ENCODE data around the gene INSL6.
"Not testable (repeated sequence)": the region's sequence is repeated elsewhere in the genome, so short reads cannot be mapped to it uniquely, and the experiment has no call there.

Gene INSL6

GRCh38 chr9:5185220-5185840 lies at the start of gene INSL6:
Gene INSL6, minus strand, starts transcription at chr9:5185639. Its CDS starts 37 bp downstream, at chr9:5185602.
- no peak for DNase-seq (ENCODE audit: low read depth)

DNA sequence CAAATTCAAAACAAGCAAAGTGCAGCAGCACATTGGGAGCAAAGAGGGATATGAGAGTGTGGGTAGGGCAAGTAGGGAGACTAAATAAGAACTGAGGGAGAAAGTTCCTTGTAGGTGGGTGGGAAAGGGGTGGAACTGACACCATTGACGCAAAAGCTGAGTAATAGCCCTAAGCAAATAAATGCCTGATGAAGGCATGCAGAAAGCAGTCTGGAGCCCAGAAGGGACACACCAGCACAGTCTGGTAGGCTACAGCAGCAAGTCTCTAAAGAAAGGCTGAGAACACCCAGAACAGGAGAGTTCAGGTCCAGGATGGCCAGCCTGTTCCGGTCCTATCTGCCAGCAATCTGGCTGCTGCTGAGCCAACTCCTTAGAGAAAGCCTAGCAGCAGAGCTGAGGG lies 45.8 kb upstream of the INSL6 start, which contains the start of gene INSL4:
TSS of gene INSL4 (plus strand) at position 208 of the 400 bp plus-strand sequence. CDS start at position 313, 105 bp downstream.
- no peak for DNase-seq (ENCODE audit: low read depth)

DNA sequence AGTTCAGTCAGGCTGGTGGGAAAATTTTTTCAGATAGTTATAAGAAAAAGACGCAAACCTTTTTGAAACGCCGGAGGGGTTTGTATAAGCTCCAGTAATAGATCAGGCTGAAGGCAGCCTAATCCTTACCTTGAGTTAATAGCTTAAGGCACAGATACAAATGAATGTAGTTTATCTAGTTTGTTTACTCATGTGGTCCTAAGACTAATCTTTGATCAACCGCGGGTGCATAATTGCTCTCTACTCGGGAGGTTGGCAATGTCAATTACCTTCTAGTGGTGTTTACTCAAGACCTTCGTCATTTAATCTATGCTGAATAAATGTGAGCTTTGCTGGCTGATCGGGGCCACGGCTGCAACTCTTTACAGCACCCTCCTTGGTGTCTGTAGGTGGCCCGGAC lies 45.1 kb upstream of the INSL6 start:
- no peak for DNase-seq (ENCODE audit: low read depth)

GRCh38 chr9:5205071-5205470 lies 19.6 kb upstream of the INSL6 start:
- DNase-seq (ENCODE audit: low read depth), result no peak

DNA sequence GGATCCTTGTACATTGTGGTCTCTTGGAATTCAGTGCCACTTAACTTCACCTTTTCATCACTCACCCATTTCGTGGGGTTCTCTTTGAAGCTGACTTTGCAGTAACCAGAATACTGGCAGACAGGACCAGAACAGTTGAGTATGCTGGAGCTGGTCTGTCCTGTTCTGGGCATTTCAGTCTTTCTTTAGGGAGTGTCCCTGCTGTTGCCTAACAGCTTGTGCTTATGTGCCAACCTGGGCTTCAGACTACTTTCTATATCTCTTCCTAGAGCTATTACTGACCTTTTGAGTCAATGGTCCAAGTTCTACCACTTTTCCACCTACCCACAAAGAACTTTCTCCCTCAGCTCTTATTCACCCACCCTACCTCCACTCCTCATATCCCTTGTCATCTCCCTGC lies 10.0 kb upstream of the INSL6 start:
- no peak for DNase-seq (ENCODE audit: low read depth)

DNA sequence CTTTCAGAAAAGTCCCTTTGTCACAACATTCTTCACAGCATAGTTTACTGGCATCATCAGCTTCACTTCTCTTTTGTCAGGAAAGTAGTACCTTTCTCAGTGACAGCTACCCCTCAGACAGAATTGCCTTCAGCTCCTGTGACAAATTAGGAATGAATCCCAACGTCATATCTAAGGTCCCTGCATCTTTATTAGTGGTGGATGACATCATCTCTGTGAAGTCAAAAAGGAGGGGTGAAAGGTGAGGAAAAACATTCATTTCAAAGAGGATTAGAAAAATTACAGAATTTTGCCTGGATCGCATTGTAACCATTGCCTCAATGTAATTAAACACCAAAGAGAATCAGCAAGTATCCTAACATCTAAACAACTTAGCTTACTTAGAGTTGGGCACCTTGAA lies 7.9 kb upstream of the INSL6 start:
- DNase-seq (ENCODE audit: low read depth), result no peak

DNA sequence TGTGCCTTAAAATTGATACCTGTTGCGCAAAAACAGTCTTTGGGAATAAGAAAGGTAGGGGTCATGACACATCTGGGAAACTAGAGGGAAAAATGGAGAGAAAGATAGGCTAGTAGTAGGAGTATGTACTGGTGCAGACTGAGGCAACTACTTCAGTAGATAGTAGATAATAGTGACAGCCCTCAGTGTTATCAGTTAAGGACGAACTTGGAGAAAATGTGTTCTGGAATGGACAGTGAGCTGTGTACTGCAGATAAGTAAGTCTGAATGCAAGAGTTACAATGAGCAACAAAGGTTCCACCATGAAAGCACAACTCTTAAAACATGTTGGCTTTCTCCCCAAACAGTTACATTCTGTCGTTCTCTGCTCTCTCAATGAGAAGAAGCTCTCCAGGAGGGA lies 6.5 kb upstream of the INSL6 start:
- DNase-seq (ENCODE audit: low read depth), result no peak

DNA sequence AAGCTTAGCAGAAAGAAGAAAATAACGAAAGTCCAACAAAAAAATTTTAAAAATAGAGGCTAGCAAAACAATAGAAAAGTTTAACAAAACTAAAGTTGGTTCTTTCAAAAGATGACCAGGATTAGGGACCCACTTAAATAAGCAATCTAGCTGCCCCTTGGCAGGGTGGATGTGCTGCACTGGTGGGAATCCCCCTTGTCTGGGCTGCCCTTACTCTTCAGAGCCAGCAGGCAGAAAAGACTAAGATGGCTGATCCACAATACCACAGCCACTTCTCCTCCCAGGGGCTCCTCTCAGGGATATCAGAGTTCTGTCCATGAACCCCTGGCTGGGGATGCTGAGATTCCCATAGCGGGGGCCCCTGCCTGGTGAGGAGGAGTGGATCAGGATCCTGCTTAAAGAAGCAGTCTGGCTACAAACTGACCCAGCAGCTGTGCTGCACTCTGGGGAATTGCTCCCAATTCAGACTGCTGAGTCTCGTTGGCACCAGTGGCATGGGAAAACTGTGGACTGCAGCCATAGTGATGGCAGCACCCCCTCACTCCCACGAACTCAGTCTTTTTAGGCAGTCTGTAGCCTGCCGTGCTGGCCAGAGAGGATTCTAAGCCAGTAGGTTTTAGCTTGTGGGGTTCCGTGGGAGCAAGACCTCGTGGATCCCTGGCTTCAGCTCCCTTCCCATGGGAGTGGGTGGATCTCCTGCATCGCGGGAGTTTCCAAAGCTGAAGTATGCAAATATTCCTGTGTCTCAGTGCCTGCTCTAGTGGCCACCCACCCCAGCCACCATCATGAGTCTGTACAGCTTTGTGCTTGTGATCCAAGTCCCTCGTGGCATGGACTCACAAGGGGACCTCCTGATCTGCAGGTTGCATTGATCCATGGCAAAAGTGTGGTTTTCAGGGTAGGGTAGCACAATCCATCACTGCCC lies 2.9 kb upstream of the INSL6 start:
- DNase-seq (ENCODE audit: low read depth), result no peak

DNA sequence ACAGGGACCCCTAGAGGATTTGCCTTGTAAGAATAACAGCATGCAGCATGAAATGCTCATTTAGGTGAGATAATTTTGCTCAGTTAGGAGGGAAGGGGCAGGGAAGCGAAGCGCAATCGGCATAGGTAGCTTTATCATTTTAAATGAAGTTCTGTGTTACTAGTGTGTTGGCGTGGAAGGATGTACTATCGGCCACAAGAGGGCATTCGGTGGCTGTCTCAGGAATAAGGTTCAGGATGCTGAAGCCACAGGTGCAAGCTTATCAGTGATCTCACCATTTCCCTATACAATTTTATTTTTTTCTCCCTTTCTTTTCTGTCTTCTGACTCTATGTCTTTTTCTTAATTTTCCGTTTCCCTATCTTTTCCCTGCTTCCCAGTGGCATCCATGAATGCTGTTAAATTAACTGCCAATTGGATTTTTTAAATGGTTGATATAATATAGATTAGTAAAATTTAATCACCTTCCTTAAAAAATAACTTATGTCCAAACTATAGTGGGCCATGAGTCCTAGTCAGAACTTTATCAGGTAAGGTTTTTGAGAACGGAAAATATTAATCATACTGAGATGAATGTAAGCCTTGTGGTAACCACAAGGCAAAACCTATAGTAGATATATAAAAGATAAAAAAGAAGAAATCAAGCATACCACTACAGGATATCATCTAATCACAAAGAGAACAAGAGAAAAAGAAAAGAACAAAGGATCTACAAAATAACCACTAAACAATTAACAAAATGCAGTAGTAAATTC lies 1.2 kb upstream of the INSL6 start:
- no peak for DNase-seq (ENCODE audit: low read depth)

DNA sequence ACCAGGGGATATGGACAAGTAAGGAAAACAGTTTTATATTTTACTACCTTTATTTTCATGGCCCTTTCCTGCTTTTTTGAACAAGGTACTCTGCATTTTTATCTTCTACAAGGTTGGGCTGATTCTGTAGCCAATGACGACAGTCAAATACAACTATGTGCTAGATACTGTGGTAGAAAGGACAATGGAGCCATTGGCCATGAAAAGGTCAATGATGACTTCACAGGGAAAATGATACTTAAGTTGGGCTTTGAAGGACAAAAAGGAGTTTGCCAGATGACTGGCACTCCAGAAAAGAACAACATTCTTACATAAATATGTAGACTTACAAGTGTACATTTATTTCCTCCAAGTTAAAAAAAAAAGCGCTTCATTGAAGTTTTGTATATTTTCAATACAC lies 663 bp downstream of the INSL6 start:
- no peak for DNase-seq (ENCODE audit: low read depth)

GRCh38 chr9:5180631-5181030 lies 4.8 kb downstream of the INSL6 start:
- DNase-seq (ENCODE audit: low read depth), result not testable (repeated sequence)

- no peak for DNase-seq (ENCODE audit: low read depth)
Measured at GRCh38 chr9:5178126-5178805, 7.2 kb downstream of the INSL6 start.

DNA sequence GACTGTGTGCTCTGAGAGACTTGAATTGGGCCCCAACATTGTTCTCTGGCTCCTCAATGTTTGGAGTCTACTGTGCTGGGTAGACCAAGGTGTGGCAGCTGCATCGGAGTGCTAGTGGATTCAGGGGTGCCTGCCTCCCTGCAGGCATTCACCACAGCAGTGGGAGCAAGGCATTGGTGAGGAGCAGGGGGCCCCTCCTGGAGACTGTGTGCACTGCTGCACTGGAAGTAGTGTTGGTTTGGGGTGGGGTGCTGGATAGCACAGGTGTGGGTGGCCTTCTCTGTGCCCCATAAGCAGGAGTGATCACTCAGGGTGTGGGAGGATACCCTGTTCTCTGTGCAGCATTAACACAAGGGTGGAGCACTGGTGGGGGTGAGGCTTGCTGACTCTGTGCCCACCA lies 39.2 kb downstream of the INSL6 start:
- no peak for DNase-seq (ENCODE audit: low read depth)

GRCh38 chr9:5144217-5144616 lies 41.2 kb downstream of the INSL6 start:
- no peak for DNase-seq (ENCODE audit: low read depth)

DNA sequence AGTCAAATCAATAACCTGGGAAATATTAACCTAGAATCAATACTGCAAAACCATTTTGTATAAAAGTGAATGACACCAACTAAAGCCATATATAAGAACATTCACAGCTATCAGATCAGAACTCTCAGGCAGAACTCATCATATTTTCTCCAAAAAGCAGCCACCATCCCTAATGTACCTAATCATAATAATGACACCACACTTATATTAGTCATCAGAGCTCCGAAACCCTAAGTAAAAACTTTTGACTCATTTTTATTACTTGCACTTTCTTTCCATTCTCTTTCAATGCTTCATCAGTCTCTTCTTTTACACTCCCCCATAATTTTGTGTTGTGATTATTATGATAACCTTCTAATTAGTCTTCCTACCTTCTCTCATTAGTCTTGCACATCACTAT lies 45.3 kb downstream of the INSL6 start:
- no peak for DNase-seq (ENCODE audit: low read depth)

GRCh38 chr9:5122516-5122915 lies 62.9 kb downstream of the INSL6 start:
- DNase-seq (ENCODE audit: low read depth), result no peak

- no peak for DNase-seq (ENCODE audit: low read depth)
Measured at GRCh38 chr9:5122116-5122515, 63.3 kb downstream of the INSL6 start.

- DNase-seq (ENCODE audit: low read depth), result no peak
Measured at GRCh38 chr9:5113994-5114748, 71.3 kb downstream of the INSL6 start.

Measured in stimulated activated CD8-positive, alpha-beta memory T cell treated with anti-CD3 and anti-CD28 coated beads, Interleukin-12 subunit alpha, Interleukin-12 subunit beta, amount 100 ng/mL, for 4 hours (primary cell).